Chondrocyte (in vitro differentiated cells): Measurements from ENCODE around the gene APC. TPM values are rescaled to one million over a fixed set of nuclear protein-coding genes. Genes with fewer than 3 reads are reported as not detected.

Source experiments
- DNase-seq: peaks from one replicate; pipeline ENCODE4 v3.0.0; 2021; ENCODE audit warnings: mixed read lengths, low spot score
- H3K27ac Mint-ChIP-seq: one replicate; pipeline ENCODE4 v1.8.0; 2021; ENCODE audit warnings: mild to moderate bottlenecking, moderate library complexity, mixed read lengths; ENCODE audit not compliant: unreplicated experiment
- H3K27me3 Mint-ChIP-seq: 2 replicates; pipeline ENCODE4 v1.8.0; 2021; ENCODE audit warnings: low read depth, mixed read lengths
- H3K36me3 Mint-ChIP-seq: 2 replicates; pipeline ENCODE4 v1.8.0; 2021; ENCODE audit warnings: low read depth, mixed read lengths
- H3K4me1 Mint-ChIP-seq: 2 replicates; pipeline ENCODE4 v1.8.0; 2021; ENCODE audit warnings: low read depth, mild to moderate bottlenecking, mixed read lengths
- H3K4me3 Mint-ChIP-seq: one replicate; pipeline ENCODE4 v1.8.0; 2021; ENCODE audit warnings: mild to moderate bottlenecking, moderate library complexity, mixed read lengths; ENCODE audit not compliant: unreplicated experiment
- H3K9me3 Mint-ChIP-seq: 2 replicates; pipeline ENCODE4 v1.8.0; 2021; ENCODE audit warnings: low read depth, mixed read lengths
- CTCF ChIP-seq: fragments of 200-600 bp; sonication (generic); IDR thresholded peaks from 2 replicates; pipeline ENCODE4 v1.5.0; 2021; ENCODE audit warnings: antibody characterized with exemption, mild to moderate bottlenecking, moderate library complexity
- total RNA-seq: library from RNA; stranded (reverse); gene quantifications from 3 replicates; pipeline ENCODE4 v1.2.1, GENCODE V29; 2021

APC gene
- total RNA-seq, 1 donor from 2014 or later: 48.7 TPM

- Mint-ChIP-seq H3K9me3 (no peaks in the 10 kb centered on the region), H3K36me3 (no peaks in the 10 kb centered on the region), H3K27me3 (peaks cover 2% of the 10 kb centered on the region), H3K4me3 (no peak overlapping the region), H3K27ac (no peak overlapping the region), H3K4me1 (peaks cover 10% of the 10 kb centered on the region)
- TF ChIP-seq CTCF: peak; percentile 42
- no peak for DNase-seq
These were observed 45.9 kb upstream of the APC start for GRCh38 chr5:112691758-112692157.

DNA sequence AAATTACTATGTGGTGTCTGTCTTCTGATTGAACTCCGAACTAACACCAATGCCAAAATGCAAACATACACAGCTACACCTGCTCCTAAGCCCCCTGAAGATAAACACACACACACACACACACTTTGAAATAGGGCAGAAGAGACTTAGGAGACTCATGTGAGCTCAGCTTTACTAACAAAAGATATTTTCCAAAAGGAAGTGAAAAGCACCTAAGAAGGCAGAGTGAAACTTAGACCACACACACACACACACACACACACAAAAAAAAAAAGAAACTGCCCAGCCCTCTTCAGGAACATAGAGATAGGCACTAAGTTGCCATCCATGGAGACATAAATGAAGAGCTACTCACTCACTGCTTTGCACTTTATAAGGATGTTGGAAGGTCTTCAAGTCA is 45.2 kb upstream of the APC start:
- Mint-ChIP-seq H3K36me3 (no peaks in the 10 kb centered on the region), H3K9me3 (peaks cover 4% of the 10 kb centered on the region), H3K4me3 (no peak overlapping the region), H3K27ac (no peak overlapping the region), H3K27me3 (peaks cover 2% of the 10 kb centered on the region), H3K4me1 (peaks cover 14% of the 10 kb centered on the region)
- no peak for DNase-seq
- TF ChIP-seq CTCF: no peak

DNA sequence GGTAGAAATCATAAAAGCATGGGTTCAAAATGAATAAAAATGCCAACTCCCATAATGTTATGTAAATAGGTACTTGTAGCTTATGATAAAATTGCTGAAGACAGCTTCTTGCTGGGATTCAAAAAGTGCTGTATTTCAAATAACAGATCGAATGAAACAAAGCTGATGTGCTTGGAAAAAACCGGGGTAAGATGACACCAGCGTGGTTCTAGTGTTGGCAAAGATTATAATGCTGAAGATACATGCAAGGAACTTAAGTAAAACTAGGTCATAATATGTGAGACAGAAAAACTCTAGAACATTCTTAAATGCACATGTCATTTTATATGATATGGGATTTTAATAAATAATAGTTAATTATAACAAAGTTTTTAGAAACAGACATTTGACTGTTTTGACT is 44.4 kb upstream of the APC start:
- peaks cover 2% of the 10 kb centered on the region for H3K27me3 Mint-ChIP-seq
- TF ChIP-seq CTCF: no peak
- H3K4me1 Mint-ChIP-seq: peaks cover 14% of the 10 kb centered on the region
- DNase-seq: no peak
- no peaks in the 10 kb centered on the region for H3K36me3 Mint-ChIP-seq
- no peak overlapping the region for H3K27ac Mint-ChIP-seq
- peaks cover 5% of the 10 kb centered on the region for H3K9me3 Mint-ChIP-seq
- no peak overlapping the region for H3K4me3 Mint-ChIP-seq

- no peak overlapping the region for H3K4me3 Mint-ChIP-seq
- H3K27ac Mint-ChIP-seq: no peak overlapping the region
- peaks cover 8% of the 10 kb centered on the region for H3K9me3 Mint-ChIP-seq
- TF ChIP-seq CTCF: no peak
- peaks cover 4% of the 10 kb centered on the region for H3K4me1 Mint-ChIP-seq
- DNase-seq: no peak
- H3K27me3 Mint-ChIP-seq: no peaks in the 10 kb centered on the region
- no peaks in the 10 kb centered on the region for H3K36me3 Mint-ChIP-seq
These were observed 42.6 kb upstream of the APC start for GRCh38 chr5:112694853-112695709.

DNA sequence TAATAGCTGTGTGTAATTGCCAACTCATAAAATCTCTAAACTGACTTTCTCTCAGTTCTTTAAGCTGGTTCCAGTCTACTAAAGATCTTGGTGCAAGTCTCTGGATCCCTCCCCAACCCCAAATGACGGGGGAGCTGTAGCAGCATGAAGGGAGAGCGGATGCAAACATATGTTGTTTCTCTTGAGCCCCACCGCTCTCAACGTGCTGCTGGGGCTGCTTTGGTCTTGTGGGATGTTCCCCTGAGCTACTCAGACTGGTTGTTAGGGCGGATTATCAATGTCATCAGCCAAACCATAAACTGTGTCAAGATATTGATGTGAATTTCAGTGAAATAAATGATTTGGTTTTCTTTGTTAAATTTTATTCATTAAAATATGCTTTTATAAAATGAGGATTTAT is 40.9 kb upstream of the APC start:
- peaks cover 8% of the 10 kb centered on the region for H3K9me3 Mint-ChIP-seq
- no peaks in the 10 kb centered on the region for H3K36me3 Mint-ChIP-seq
- TF ChIP-seq CTCF: no peak
- H3K27ac Mint-ChIP-seq: no peak overlapping the region
- no peak overlapping the region for H3K4me3 Mint-ChIP-seq
- peaks cover 4% of the 10 kb centered on the region for H3K4me1 Mint-ChIP-seq
- no peak for DNase-seq
- no peaks in the 10 kb centered on the region for H3K27me3 Mint-ChIP-seq
